Gastroesophageal sphincter (tissue), 3 donors: ENCODE results near the gene PDE1C.

Source experiments
- CTCF ChIP-seq, 4 experiments: fragments of 200-600 bp in 2 of 4; fragments of 450-650 bp in 2 of 4; sonication (generic) in 1 of 4; IDR thresholded peaks; one replicate each; pipeline ENCODE4 v1.5.1; 2017 to 2019; ENCODE audit warnings: antibody characterized with exemption in 4 of 4, mild to moderate bottlenecking in 2 of 4, moderate library complexity in 2 of 4
- EP300 ChIP-seq: sonication (generic); formaldehyde crosslinking; IDR thresholded peaks from one replicate; pipeline ENCODE4 v1.6.1; 2017; ENCODE audit warnings: antibody characterized with exemption, mild to moderate bottlenecking
- POLR2A ChIP-seq, 2 donors: fragments of 450-650 bp; IDR thresholded peaks; one replicate each; pipeline ENCODE4 v1.6.1; 2017; ENCODE audit warnings: antibody characterized with exemption in 2 of 2, mild to moderate bottlenecking in 2 of 2, moderate library complexity in 1 of 2
- POLR2AphosphoS5 ChIP-seq: sonication (generic); formaldehyde crosslinking; IDR thresholded peaks from one replicate; pipeline ENCODE4 v1.6.1; 2017; ENCODE audit warnings: antibody characterized with exemption

- TF ChIP-seq POLR2A (IDR thresholded peaks at IDR 0.05) (no peak), POLR2AphosphoS5 (no peak), CTCF (IDR thresholded peaks at IDR 0.05) (no peak), EP300 (no peak)
These were observed 8.6 kb upstream of the PDE1C start for GRCh38 chr7:32078824-32079223.
